HG02763 (cell line): ENCODE measurements around the gene ZFHX3.

Experiments
- ATAC-seq: cut with Tn5 transposase; IDR thresholded peaks from one replicate; pipeline ENCODE4 v1.9.1; 2021; ENCODE audit warnings: mild to moderate bottlenecking, moderate library complexity; ENCODE audit not compliant: unreplicated experiment

ZFHX3 gene

GRCh38 chr16:72978212-72978611 lies 69.7 kb downstream of the ZFHX3 start:
- no peak for ATAC-seq

GRCh38 chr16:72977127-72977526 lies 70.8 kb downstream of the ZFHX3 start:
- ATAC-seq, result no peak

GRCh38 chr16:72976438-72977064 lies 71.4 kb downstream of the ZFHX3 start:
- no peak for ATAC-seq

- ATAC-seq, result no peak
These were observed 72.0 kb downstream of the ZFHX3 start for GRCh38 chr16:72975809-72976437.

GRCh38 chr16:72974142-72974769 lies 73.7 kb downstream of the ZFHX3 start:
- ATAC-seq, result no peak

GRCh38 chr16:72972878-72973571 lies 74.9 kb downstream of the ZFHX3 start:
- no peak for ATAC-seq

GRCh38 chr16:72971370-72971769 lies 76.6 kb downstream of the ZFHX3 start:
- no peak for ATAC-seq

GRCh38 chr16:72970656-72971055 lies 77.3 kb downstream of the ZFHX3 start:
- no peak for ATAC-seq

GRCh38 chr16:72969812-72970211 lies 78.1 kb downstream of the ZFHX3 start:
- ATAC-seq, result no peak

GRCh38 chr16:72969146-72969545 lies 78.8 kb downstream of the ZFHX3 start:
- ATAC-seq, result no peak

GRCh38 chr16:72967941-72968340 lies 80.0 kb downstream of the ZFHX3 start:
- ATAC-seq, result no peak

- no peak for ATAC-seq
These were observed 84.2 kb downstream of the ZFHX3 start for GRCh38 chr16:72963533-72964315.

GRCh38 chr16:72962347-72962746 lies 85.6 kb downstream of the ZFHX3 start:
- ATAC-seq, result no peak

- no peak for ATAC-seq
These were observed 86.1 kb downstream of the ZFHX3 start for GRCh38 chr16:72961863-72962262.

- ATAC-seq, result no peak
These were observed 86.7 kb downstream of the ZFHX3 start for GRCh38 chr16:72961115-72961832.

- no peak for ATAC-seq
These were observed 87.8 kb downstream of the ZFHX3 start for GRCh38 chr16:72960101-72960500.

- no peak for ATAC-seq
These were observed 88.5 kb downstream of the ZFHX3 start for GRCh38 chr16:72959301-72959996.

- no peak for ATAC-seq
These were observed 89.3 kb downstream of the ZFHX3 start for GRCh38 chr16:72958522-72959076.
